COR-L47 (cell line): ENCODE results near the gene MARCHF11.

Experiments used
- DNase-seq: peaks from one replicate; lab custom pipeline; 2025; lab: John Stamatoyannopoulos, UW

The MARCHF11 gene

GRCh38 chr5:16051246-16051755 lies 128.3 kb downstream of the MARCHF11 start:
- no peak for DNase-seq

GRCh38 chr5:16050414-16050813 lies 129.2 kb downstream of the MARCHF11 start:
- DNase-seq: no peak

- no peak for DNase-seq
Observed at GRCh38 chr5:16049761-16050160, 129.8 kb downstream of the MARCHF11 start.

- DNase-seq: no peak
Observed at GRCh38 chr5:16048132-16048531, 131.5 kb downstream of the MARCHF11 start.

GRCh38 chr5:16043349-16043965 lies 136.1 kb downstream of the MARCHF11 start:
- no peak for DNase-seq

GRCh38 chr5:16037121-16037845 lies 142.3 kb downstream of the MARCHF11 start:
- no peak for DNase-seq

- no peak for DNase-seq
Observed at GRCh38 chr5:16034319-16035001, 145.1 kb downstream of the MARCHF11 start.

GRCh38 chr5:16033187-16033925 lies 146.2 kb downstream of the MARCHF11 start:
- no peak for DNase-seq

- no peak for DNase-seq
Observed at GRCh38 chr5:16028708-16029107, 150.9 kb downstream of the MARCHF11 start.

GRCh38 chr5:16025681-16026080 lies 153.9 kb downstream of the MARCHF11 start:
- no peak for DNase-seq

GRCh38 chr5:16018970-16019369 lies 160.6 kb downstream of the MARCHF11 start:
- no peak for DNase-seq

- no peak for DNase-seq
Observed at GRCh38 chr5:16017720-16018119, 161.9 kb downstream of the MARCHF11 start.
